ENCODE measurements around the gene DUSP1.

DUSP1 gene

DNA sequence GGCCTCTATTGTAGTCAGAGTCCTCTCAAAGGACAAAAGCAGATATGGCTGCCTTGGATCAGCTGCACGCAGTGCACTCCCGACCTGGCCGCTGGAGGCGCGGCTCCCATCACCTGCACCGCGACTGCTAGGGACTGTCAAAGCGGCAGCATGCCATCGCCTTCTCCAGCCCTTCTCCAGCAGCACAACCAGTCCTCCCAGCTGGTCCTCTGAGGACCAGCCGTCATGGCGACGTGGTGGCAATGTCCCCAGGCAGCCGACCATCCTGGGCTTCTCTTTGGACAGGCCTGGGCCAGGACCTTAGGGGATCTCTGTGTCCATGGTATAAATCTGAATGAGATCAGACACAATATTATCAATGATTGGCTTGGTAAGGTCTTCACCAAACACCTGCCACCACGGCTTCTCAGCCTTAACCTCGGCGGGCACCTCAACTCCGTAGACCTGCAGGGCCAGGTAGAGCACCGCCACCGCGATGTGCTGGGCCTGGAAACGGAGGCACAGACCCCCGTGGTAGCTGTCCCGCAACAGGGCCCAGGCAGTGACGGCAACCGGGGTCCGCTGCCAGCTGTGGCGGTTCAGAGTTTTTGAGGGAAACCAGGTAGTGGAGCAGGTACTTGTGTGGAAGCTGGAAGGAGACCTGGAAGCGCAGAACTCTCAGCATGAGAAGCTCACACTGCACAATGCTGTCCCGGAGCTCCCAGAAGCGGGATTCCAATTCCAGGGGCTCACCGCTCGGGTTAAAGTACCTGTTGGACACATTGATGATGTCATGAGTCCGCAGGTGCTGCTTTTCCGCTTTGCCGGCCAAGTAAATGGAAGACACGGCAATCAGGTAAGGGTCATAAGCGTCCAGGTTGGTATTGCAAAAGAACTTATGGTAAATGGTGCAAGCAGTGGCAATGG is 8.5 kb downstream of the DUSP1 start:
- no peak for DNase-seq

DNA sequence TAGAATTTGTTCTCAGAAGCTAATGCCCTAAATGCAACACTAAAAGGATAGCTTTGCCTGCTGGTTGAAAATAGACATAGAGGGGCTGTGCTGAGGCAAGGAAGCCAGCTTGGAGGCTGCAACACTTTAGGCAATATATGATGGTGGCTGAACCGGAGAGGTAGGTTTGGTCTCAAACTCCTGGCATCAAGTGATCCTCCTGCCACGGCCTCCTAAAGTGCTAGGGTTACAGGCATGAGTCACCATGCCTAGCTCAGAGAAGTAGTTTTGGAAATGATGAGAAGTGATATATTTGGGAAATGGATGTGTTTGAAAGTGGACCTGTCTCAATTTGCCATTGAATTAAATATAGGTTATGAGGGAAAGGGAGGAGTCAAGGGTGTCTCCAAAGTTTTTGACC is 10.0 kb downstream of the DUSP1 start:
- no peak for DNase-seq

DNA sequence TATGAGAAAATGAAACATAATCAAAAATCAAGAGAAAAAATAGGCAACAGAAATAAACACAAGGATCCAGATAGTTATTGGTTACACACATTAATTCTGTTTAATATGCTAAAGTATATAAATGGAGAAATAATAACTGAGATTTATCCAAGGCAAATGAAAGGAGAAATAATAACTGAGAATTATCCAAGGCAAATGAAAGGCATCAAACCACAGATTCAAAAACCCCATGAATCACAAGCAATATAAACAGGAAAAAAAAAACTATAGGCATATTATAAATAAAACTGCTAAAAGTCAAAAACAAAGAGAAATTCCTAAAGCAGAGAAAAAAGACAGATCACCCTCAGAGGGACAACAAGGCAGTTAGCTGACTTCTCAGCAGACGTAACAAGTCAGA is 10.9 kb downstream of the DUSP1 start:
- DNase-seq, result no peak

DNA sequence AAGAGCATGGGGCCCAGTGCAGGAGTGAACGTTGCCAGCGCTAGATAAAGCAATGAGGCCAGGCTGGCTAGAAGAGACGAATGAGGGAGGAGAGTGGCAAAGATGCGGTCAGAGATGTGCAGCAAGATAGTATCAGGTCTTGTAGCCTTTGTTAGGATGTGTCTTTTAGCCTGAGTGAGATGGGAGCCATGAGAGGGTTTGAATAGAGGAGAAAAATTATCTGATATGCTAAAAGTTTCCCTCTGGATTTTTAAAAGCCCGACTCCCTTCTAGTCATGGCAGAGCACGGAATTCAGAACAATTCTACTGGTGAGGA is 12.2 kb downstream of the DUSP1 start:
- no peak for DNase-seq

DNA sequence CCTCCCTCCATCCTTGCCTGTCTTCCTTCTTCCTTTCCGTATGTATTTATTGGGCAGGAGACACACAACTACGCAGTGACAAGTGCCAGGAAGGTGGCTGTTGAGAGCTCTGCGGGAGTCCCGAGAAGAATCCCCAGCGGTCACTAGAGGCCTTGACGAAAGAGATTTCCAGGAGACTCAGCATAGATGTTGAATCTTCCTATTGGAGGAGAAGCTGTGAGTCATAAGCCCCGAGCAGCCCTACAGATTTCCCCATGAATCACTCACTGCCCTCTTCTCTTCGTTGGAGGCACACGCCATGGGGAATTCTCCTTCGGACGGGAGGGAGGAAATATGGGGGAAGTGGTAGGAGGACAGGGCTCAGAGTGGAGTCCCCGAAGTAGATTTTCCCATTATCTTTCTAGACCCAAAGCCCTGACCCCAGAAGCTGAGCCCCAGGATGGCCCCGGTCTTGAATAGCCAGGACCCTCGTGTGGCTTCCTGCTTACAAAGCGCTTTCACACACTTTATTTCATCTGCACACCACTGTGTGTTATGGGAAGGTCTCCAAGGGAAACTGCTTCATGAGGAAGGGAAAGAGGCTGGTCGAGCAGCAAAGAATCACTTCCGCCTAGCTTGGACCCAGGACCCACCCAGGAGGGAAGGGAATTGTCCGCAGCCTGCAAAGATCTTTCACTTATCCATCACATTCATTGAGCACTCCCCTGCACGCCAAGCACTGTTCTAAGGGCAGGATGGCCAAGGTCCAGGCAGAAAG is 12.7 kb downstream of the DUSP1 start:
- no peak for DNase-seq

DNA sequence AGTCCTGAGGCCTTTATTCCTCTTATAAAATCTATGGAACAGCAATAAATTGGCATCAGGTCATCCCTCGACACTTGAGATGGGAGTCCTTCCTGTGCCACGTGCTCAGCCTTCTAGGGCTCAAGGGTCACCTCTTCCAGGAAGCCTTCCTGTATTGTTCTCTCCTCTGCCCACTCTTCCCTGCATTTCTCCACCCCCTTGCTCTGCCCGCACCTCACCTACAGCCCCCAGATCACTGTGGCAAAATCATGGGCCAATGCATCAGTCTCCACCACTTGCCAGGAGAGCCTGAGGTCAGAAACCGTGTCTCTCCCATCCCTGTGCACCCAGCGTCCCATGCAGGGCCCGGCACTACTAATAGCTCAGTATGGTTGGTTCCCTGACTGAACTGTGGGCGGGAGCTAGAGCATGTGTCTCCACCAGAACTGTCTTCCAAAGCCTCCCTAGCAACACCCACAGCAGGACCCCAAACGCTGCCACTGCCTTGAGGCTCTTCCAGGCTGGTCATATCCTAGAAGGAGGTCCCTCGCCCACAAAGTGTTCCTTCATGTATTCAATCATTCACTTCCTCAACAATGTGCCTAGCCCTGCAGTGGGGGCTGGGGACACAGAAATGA is 13.5 kb downstream of the DUSP1 start:
- no peak for DNase-seq

DNA sequence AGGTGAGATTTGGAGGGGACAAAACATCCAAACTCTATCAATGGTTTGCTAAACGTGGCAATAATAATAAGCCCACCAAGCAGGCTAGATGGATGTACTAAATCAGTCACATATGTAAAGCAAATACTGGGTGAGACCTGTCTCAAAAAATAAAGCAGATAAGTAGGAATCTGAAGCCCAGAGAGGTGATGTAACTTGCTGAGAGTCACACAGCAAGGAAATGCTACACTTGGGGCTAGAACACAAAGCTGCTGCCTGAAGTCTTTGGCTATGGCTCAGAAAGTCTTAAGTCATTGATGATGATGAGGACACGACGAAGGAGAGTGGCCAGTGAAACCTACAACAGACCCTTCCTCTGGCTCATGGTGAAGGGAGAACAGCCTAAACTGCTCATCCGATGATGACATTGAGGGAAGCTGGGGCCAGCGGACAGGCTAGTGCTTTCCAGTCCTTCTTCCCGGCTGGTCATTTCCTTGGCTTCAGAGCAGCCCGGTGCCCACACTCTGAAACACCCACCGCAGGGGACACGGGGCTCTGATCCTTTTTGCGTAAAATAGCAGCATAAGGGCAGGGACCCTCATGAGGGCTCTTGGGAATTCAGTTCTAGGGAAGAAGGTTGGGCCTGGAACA is 14.1 kb downstream of the DUSP1 start:
- DNase-seq, result no peak

DNA sequence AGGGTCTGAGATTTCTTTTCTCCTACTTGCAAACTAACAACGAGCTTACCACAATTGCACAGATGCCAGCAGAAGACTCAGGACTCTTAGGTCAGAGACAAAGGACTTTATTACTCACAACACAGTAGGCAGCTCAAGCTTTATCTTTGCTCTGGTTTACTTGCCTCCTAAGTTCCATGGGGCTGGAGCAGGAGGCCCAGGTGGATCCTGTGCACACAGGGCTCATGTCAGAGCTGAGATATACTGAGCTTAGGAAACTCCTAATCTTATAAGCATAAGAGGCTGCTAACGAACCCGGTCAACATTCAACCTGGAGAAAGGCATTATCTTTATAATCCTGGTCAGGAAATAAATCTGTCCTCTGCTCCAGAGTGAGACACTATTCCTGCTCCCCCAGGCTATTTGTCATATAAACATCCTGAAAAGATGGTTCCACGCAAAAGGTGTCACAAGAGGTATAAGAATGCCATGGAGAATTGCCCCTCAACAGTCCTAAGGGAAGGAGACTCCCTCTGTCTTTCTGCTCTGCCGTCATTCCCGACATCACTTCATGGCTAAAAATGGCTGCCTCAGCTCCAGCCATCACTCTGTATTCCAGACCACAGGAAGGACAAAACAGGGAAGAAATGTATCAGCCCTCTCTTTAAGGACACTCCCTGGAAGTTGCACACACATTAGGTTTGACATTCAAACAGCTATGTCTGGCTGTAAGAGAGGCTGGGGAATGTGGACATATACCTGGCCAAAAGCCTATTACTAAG is 16.2 kb downstream of the DUSP1 start:
- DNase-seq, result no peak

DNA sequence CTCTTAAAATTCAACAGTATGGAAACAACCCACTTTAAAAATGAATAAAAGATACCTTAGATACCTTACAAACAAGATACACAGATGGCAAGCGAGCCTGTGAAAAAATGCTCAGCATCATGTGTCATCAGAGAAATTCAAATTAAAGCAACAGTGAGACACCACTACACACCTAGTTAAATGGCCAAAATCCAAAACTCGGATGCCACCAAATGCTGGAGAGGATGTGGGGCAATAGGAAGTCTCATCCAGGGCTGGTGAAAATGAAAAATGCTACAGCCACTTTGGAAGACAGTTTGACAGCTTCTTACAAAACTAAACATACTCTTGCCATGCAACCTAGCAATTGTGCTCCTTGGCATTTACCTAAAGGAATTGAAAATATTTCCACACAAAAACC is 17.9 kb downstream of the DUSP1 start:
- DNase-seq, result no peak

DNA sequence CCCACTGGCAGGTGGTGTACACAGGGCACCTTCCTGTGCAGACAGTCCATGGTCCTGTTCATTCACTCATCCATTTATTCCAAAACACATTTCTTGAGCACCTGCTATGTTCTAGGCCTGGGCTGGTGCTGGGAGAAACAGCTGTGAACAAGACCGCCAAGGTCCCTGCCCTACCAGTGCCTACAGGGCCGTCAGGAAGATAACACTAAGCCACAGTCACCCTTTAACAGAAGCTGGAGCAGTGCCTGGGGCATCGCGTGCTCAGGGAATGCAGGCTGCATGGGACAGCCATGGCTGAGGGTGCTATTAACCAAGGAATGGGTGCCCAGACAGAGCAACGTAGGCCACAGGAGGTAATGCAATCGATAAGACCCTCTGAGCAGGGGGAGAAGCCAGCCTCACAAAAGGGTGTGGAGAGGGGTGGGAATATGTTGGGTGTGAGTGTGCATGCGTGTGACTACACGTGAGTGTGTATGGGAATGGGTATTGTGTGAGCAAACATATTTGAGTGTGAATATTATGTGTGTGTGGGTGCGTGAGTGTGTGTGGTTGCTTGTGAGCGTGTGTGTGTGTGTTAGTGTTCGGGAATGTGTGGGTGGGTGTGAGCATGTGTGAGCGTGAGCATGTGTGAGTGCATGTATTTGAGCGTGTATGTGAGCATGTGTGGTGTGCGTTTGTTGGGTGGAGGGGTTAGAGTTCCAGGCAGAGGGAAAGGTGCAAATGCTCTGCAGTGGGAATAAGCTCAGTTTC is 19.1 kb downstream of the DUSP1 start:
- no peak for DNase-seq

DNA sequence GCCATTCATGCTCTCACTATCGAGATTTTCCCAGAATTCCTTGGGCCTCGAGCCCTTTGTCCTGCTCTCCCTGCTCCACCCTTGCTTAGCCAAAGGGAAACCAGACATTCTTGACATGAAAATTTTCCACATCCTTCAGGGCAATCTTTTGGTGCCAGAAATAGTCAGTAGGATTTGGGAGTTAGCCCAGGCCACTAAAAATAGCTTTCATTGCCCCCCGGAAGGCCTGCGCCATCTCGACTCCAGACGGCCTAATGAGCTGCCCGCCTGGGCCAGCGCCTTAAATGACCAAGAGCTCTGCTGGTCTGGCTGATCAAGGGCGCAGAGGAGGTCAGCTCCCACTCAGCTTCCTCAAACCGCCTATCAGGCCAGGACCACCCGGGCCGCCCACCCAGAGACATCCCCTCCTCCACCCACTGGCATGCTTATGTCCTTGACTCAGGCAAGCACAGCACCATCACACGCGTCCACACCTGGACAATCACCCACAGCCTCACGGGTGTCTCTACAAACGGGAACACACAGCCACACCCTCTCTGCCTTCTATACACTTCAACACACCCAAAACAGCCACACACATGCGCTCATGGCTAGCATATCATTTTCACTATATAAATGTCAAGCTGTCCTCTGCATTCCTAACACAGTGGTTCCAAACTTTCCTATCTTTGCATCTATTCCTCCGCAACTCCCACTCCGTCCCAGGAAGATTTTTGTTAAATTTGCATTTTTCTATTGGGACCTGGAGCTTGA is 20.9 kb downstream of the DUSP1 start:
- DNase-seq, result no peak

DNA sequence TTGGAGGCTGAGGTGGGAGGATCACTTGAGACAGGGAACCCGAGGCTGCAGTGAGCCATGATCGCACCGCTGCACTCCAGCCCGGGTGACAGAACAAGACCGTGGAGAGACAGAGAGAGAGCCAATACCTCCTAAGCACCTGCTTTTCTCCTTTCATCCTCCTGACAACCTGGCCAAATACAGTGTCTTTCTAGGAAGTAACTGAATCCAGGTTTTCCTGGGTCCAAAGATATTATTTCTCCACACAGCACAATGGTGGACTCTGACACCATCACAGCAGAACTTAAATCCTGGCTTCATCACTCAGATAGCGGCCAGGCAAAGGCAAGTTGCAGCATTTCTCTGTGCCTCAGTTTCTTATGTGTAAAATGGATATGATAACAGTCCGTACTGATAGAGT is 21.9 kb downstream of the DUSP1 start:
- DNase-seq, result no peak

DNA sequence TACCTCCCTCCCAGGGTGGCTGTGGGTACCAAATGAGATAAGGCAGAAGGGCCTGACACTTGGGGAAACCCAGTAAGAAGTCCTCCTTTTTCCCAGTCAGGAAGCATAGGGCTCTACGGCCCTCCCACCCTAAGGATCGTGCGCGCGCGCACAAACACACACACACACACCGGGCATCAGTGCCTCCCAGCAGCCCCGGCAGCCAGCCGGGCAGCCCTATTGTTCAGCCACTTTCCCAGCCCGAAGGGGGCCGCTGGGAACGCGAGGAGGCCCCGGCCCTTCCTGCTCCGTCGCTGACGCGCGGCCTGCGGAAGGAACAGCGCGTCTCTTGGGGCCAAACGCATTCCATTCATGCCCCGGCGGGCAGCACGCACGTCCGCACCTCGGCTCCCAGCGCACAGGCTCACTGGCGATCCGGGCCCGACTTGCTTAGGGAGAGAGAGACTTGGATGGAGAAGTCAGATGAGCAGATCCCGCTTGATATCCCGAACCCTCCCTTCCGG is 22.6 kb downstream of the DUSP1 start:
- DNase-seq, result no peak

DNA sequence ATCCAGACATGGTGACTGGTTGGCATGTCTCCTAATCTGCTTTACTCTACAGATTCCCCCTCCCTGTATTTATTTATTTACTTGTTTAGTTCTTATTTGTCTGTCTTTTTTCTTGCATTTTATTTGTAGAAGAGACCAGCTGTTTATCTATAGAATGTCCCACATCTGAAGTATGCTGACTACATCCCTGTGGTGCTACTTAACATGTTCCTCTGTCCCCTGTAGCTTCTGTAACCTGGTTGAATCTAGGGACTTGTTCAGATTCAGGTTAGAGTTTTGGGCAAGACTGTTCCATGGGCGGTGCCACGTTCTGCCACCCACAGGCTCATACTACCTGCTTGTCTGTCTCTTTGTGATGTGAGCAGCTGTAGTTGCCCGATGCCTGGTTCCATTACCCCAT is 23.5 kb downstream of the DUSP1 start:
- DNase-seq, result no peak

DNA sequence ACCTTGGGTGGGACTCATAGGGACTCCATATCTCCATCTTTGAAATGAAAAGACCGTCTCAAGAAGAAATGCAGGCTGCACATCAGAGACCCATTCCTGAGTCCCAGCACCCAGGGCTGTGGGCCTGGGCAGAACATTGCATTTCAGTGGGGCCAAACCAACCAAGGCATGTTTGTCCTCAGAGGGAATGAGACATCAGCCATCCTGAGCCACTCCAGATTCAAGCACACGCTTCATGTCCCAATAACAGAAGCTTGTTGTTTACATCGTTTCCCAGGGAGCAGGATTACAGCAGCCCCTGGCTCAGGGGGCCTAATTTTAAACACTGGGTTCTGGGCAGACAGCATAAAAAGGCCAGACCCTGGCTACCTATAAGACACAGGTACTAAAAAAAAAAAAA is 24.3 kb downstream of the DUSP1 start:
- DNase-seq, result no peak

DNA sequence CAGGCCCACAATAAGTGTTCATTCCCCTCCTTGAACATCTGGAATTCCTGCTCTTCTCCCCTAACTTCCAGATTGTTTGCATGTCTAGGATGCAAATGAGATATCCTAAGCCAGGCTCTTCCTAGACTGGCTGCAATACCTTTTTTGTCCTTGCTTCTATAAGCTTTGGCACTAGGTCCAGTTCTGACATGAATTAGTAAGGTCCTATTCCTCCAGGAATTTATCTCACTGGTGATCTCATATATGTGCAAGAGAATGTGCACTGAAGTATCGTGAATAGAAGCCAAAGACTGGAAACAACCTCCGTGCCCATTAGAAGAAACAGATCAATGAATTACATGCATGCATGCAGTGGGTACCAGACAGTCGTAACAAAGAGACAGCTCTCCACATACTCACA is 25.2 kb downstream of the DUSP1 start:
- no peak for DNase-seq

DNA sequence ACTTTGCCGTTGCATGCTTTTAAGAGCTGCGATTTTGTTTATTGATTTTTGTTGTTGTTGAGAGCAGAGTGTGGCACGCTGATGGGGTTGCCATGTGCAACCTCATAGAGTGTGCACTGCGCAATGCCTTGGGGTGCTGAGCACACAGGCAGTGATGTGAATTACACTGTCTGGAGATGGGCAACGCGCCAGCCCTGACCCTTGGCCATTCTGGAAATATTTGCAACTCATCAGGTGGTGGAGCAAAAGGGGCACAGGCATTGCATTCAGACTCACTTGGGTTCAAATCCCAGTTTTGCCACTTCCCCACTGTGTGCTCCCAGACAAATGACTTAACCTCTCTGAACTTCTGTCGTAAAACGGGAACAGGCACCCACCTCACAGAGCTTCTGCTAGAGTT is 25.6 kb downstream of the DUSP1 start:
- no peak for DNase-seq

DNA sequence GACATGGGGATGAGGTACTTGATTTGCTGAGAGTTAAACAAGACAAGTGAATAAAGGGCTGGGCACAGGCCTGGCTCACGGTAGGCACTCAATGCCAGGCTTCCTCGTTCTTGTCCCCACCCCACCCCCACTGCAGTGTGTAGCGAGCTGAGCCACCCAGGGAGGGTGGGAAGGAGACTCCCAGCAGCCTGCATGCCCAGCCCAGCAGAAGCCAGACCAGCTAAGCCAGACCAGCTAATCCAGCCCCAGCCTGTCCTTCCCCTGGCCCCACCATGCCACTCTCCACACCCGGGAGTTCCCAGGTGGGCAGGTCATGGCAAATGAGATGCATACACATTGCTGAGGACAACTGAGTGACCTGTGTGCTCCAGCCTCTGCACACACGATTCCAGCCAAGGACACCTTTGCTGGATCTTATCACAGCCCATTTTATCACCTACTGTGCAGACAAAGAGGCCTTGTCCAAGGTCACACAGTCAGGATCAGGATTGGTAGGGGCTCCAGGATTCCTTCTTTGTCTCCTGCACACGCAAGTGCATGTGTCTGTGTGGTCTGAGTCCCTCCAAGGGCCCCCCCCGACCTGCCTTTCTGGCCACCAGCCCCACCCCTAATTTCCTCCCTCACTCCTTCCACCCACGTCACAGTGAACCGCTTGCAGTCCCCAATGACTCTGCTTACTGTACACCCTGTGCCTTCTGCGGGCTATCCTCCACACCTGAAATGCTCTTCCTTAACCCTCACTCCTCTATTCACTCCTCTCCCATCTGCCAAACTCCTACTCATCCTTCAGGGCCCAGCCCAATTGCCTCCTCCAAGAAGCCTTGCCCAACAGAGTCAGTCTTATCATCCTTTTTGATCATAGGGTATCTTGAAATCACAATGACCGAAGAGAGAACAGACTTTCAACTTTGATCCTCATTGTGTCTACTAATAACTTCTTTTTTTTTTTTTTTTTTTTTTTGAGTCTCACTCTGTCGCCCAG is 26.6 kb downstream of the DUSP1 start:
- no peak for DNase-seq

DNA sequence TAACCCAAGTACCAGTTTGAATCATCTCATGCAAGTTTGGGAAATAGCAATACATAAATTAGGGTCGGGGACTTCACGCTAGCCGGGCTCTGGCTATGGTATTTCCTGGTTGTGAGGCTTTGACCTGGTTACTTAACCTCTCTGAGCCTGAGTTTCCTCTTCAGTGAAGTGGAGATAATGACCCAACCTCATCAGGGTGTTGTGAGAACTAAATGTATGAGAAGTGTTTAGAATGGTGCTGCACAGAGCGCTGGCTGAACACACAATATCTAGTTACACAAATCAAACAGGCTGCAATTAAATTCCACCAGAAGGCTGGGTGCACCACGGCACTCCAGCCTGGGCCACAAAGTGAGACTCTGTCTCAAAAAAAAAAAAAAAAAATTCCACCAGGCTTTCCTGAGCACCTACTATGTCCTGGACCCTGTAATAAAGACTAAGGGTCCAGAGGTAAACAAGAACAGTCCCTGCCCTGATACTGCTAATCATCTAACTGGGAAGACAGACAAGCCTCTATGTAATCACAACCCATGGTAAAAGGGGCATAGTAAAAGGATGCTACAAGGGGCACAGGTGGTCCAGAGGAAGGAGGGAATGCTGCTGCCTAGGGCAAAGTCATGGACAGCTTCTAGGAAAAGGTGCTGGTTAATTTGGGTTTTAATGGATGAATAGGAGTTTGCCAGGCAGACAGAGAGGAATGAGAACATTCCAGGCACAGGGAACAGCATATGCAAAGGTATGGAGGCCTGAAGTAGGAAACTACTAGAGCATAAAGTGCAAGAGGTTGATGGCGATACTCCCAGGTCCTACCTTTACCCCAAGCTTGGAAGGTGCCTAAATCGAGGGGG is 27.7 kb downstream of the DUSP1 start:
- DNase-seq, result no peak

Measured in activated effector memory CD4-positive, alpha-beta T cell treated with anti-CD3 and anti-CD28 coated beads, Interleukin-2, amount 50 U/mL, for 16 hours (primary cell).